Endodermal cell (in vitro differentiated cells): Measurements from ENCODE around the gene SNX24. TPM values are rescaled to one million over a fixed set of nuclear protein-coding genes. Genes with fewer than 3 reads are reported as not detected.

Experiments used
- DNase-seq: peaks from one replicate; pipeline ENCODE4 v3.0.0-alpha.2; 2017
- H3K27ac ChIP-seq: 2 replicates; pipeline ENCODE4 v1.5.1; 2013; ENCODE audit warnings: mild to moderate bottlenecking, low read depth, low read length, moderate library complexity
- H3K27me3 ChIP-seq: 2 replicates; pipeline ENCODE4 v1.6.1; 2013; ENCODE audit warnings: mild to moderate bottlenecking, low read length, moderate library complexity; ENCODE audit not compliant: insufficient read depth, control insufficient read depth, poor library complexity, severe bottlenecking
- H3K36me3 ChIP-seq: 2 replicates; pipeline ENCODE4 v1.7.0; 2013; ENCODE audit warnings: mild to moderate bottlenecking, low read length, moderate library complexity; ENCODE audit not compliant: control insufficient read depth, insufficient read depth
- H3K4me1 ChIP-seq: one replicate; pipeline ENCODE4 v1.7.0; 2013; ENCODE audit warnings: low read length; ENCODE audit not compliant: control insufficient read depth, insufficient read depth
- H3K4me3 ChIP-seq: 2 replicates; pipeline ENCODE4 v1.5.1; 2013; ENCODE audit warnings: mild to moderate bottlenecking, low read length, moderate library complexity
- H3K9ac ChIP-seq: 2 replicates; pipeline ENCODE4 v1.6.1; 2013; ENCODE audit warnings: mild to moderate bottlenecking, low read length, moderate library complexity; ENCODE audit not compliant: poor library complexity, severe bottlenecking; ENCODE audit errors: extremely low read depth
- H3K9me3 ChIP-seq: 2 replicates; pipeline ENCODE4 v1.6.1; 2013; ENCODE audit warnings: mild to moderate bottlenecking, low read length, moderate library complexity; ENCODE audit not compliant: control insufficient read depth
- H3K27ac Mint-ChIP-seq: 2 replicates; pipeline ENCODE4 v1.8.0; 2020; ENCODE audit warnings: mixed read lengths
- H3K27me3 Mint-ChIP-seq: 2 replicates; pipeline ENCODE4 v1.8.0; 2021; ENCODE audit warnings: mild to moderate bottlenecking, mixed read lengths; ENCODE audit not compliant: insufficient read depth
- H3K36me3 Mint-ChIP-seq: 2 replicates; pipeline ENCODE4 v1.8.0; 2020; ENCODE audit warnings: low read depth, mixed read lengths
- H3K4me1 Mint-ChIP-seq: 2 replicates; pipeline ENCODE4 v1.8.0; 2020; ENCODE audit warnings: mixed read lengths
- H3K4me3 Mint-ChIP-seq: 2 replicates; pipeline ENCODE4 v1.8.0; 2020; ENCODE audit warnings: mild to moderate bottlenecking, moderate library complexity, mixed read lengths
- H3K9me3 Mint-ChIP-seq: 2 replicates; pipeline ENCODE4 v1.8.0; 2020; ENCODE audit warnings: mild to moderate bottlenecking, mixed read lengths
- CTCF ChIP-seq: fragments of 200-600 bp; sonication (generic); conservative IDR thresholded peaks from 2 replicates; pipeline ENCODE4 v1.5.0; 2021; ENCODE audit warnings: antibody characterized with exemption, mild to moderate bottlenecking
- WGBS, 2 experiments: methylation state at CpG; one replicate each; pipeline versions ENCODE4 v1.1.5 to v1.1.7; 2013; ENCODE audit warnings: missing lambda C conversion rate in 2 of 2, mixed read lengths in 1 of 2; ENCODE audit not compliant: insufficient coverage in 1 of 2, insufficient read length in 1 of 2; 5-methylcytosine and 5-hydroxymethylcytosine counted together
- total RNA-seq, 2 donors: library from RNA; stranded (reverse); fragmentation: NEBNext Ultra II Directional in 1 of 2; extraction: Animal tissue kit (Norgen Biotek cat#: 25700) in 1 of 2; gene quantifications; 2 replicates in 1 of 2; 3 replicates in 1 of 2; pipeline ENCODE4 v1.2.1, GENCODE V29; 2021

Gene SNX24
- total RNA-seq, 2 donors from 2014 or later: 39.4 to 56.2 TPM

DNA sequence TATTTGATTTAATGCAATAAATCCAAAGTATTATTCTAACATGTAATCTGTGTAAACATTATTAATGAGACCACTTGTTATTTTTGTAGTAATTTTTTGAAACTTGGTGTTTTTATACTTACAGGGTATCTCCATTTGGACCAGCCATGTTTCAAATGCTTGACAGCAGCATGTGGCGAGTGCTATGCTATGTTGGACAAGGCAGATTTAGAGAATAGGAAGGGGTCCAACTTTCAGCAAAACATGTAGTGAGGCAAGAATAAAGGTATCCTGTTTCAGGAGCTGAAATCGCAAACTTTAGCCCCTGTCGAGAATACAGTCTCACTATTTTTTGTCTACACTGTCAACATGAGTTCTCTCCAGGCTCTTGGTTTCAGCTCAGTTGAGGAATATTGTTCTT lies 33.7 kb downstream of the SNX24 start:
- 96% methylated on average over 3 of the region's 3 CpGs for WGBS, 2 experiments
- no peaks in the 10 kb centered on the region for H3K36me3 ChIP-seq
- no peaks in the 10 kb centered on the region for H3K9me3 Mint-ChIP-seq

DNA sequence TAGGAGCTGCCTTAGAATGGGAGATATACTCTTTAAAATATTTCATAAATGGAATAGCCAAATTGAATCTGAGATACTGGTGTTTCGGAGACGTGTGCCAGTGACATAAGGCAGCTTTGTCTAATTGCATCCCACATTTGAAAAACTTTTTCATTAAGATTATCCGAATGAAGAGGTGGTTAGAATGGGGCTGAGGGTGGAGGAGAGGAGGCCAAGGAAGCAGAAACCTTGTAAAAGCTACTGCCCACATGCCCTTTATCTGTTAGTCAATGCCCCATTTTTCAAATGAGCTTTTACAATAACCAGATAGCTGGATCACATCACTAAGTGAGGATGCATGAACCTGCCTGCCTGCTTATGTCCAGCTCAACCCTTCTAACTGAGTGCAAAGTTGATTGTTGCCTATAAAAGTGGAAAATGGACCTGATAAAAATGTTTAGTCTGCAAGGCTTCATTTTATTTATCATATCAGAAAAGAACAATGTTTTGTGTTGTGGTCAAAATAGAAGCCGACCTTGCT lies 34.8 kb downstream of the SNX24 start:
- Mint-ChIP-seq H3K36me3 (peaks cover 11% of the 10 kb centered on the region), H3K4me3 (no peak overlapping the region), H3K27me3 (no peaks in the 10 kb centered on the region), H3K27ac (no peak overlapping the region), H3K4me1 (peaks cover 9% of the 10 kb centered on the region), H3K9me3 (no peaks in the 10 kb centered on the region)
- WGBS, 2 experiments: 89 to 100% methylated on average over 1 to 4 of the region's 4 CpGs
- no peak for TF ChIP-seq CTCF
- no peaks in the 10 kb centered on the region for H3K4me1 ChIP-seq
- no peak overlapping the region for H3K27ac ChIP-seq
- H3K9me3 ChIP-seq: no peaks in the 10 kb centered on the region
- no peak for DNase-seq
- no peaks in the 10 kb centered on the region for H3K27me3 ChIP-seq
- H3K36me3 ChIP-seq: no peaks in the 10 kb centered on the region
- H3K4me3 ChIP-seq: no peak overlapping the region
- H3K9ac ChIP-seq: peak overlapping the region; percentile 3

More for the DNA sequence above, 33.7 kb downstream of the SNX24 start:
- Histone ChIP-seq H3K9me3 (no peaks in the 10 kb centered on the region), H3K4me1 (peaks cover 4% of the 10 kb centered on the region), H3K9ac (no peak overlapping the region), H3K27me3 (no peaks in the 10 kb centered on the region), H3K27ac (no peak overlapping the region), H3K4me3 (no peak overlapping the region)
- peaks cover 5% of the 10 kb centered on the region for H3K4me1 Mint-ChIP-seq
- no peak overlapping the region for H3K4me3 Mint-ChIP-seq
- H3K27ac Mint-ChIP-seq: no peak overlapping the region
- peaks cover 11% of the 10 kb centered on the region for H3K36me3 Mint-ChIP-seq
- H3K27me3 Mint-ChIP-seq: no peaks in the 10 kb centered on the region
- no peak for DNase-seq
- TF ChIP-seq CTCF: no peak

DNA sequence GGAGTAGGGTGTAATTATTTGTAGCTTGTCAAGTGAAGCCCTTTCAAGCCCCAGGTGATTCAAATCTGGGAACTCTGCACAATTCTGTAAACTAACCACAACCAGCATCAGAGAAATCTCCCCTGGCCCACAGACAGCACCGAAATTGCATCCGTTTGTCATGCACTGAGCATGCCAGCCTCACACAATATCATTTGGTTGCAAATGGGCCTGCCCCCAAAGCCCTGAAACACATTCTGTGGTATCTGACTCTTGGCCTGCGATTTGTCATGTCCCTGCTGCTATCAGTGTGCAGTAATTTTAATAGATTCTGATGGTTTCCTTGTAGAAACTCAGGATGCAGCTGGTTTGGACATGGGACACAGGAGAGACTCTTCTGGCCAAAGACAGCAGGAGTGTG lies 35.3 kb downstream of the SNX24 start:
- no peak overlapping the region for H3K4me3 ChIP-seq
- no peaks in the 10 kb centered on the region for H3K27me3 ChIP-seq
- H3K4me1 ChIP-seq: no peaks in the 10 kb centered on the region
- Mint-ChIP-seq H3K36me3 (peaks cover 11% of the 10 kb centered on the region), H3K9me3 (peaks cover 1% of the 10 kb centered on the region), H3K4me3 (no peak overlapping the region), H3K27ac (no peak overlapping the region), H3K4me1 (peaks cover 9% of the 10 kb centered on the region), H3K27me3 (no peaks in the 10 kb centered on the region)
- H3K9me3 ChIP-seq: no peaks in the 10 kb centered on the region
- no peak for TF ChIP-seq CTCF
- DNase-seq: no peak
- H3K9ac ChIP-seq: peak overlapping the region; percentile 3
- WGBS, 2 experiments: 83 to 93% methylated on average over 2 to 3 of the region's 3 CpGs
- no peak overlapping the region for H3K27ac ChIP-seq
- H3K36me3 ChIP-seq: no peaks in the 10 kb centered on the region
